H1 (cell line): Measurements from ENCODE around the gene SLC7A11.

ENCODE experiments used
- ASH2L ChIP-seq: fragments of 200-600, 300-600 bp; sonication (generic); IDR thresholded peaks from one replicate; pipeline ENCODE4 v1.7.1; 2017; ENCODE audit warnings: low read length
- JUND ChIP-seq: IDR thresholded peaks from 2 replicates; pipeline ENCODE4 v1.6.1; 2011; ENCODE audit warnings: mild to moderate bottlenecking, improper control_type of control experiment, low read length
- RXRA ChIP-seq: IDR thresholded peaks from 2 replicates; pipeline ENCODE4 v1.6.1; 2011; ENCODE audit warnings: low read depth, mild to moderate bottlenecking, low read length, moderate library complexity; ENCODE audit not compliant: insufficient read depth
- SIX5 ChIP-seq: IDR thresholded peaks from 2 replicates; pipeline ENCODE4 v1.6.1; 2011; ENCODE audit warnings: mild to moderate bottlenecking, low read depth, low read length
- SP1 ChIP-seq: IDR thresholded peaks from 2 replicates; pipeline ENCODE4 v1.6.1; 2011; ENCODE audit warnings: low read depth, low read length
- SUZ12 ChIP-seq: fragments of 200-600 bp; sonication (generic); IDR thresholded peaks from 2 replicates; pipeline ENCODE4 v1.6.1; 2012; ENCODE audit warnings: mild to moderate bottlenecking, inconsistent platforms, low read length, moderate library complexity, mixed read lengths
- TF ChIP-seq, protein P1 (sequence below): IDR thresholded peaks from 2 replicates; pipeline ENCODE4 v1.6.1; 2011; ENCODE audit warnings: low read depth, mild to moderate bottlenecking, low read length; ENCODE audit not compliant: insufficient read depth

DNA sequence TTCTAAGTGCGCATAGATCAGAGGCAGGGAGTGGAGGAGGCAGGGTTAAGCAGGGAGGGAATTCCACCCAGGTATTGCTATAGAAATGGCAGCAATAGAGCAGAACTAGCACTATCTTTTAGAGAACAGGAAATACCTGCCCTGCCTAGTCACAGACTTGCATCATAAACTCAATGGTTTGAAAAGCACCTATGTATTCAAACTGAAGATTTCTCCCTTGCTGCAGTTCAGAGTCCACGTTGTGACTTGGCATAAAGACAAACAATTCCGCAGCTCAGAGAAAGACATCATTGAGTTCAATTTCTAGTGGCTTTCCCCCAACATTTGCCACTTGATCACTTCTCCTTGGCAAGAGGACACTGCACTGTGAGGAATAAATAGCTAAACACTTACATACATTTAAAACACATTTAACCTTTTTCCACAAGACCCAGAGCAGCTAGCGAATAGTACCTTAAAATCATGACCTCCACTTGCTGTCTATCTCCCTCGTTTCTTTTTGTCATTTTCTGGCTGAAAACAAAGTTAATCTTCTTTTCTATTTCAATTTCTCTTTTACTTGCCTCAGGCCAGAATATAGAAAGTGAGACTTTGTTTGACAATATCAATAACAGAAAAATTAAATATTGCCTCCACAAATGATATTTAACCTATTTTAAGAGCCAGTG, 42.4 kb downstream of the SLC7A11 start:
- no peak for TF ChIP-seq ASH2L
- no peak for TF ChIP-seq SUZ12
- TF ChIP-seq SIX5: no peak
- no peak for TF ChIP-seq JUND
- TF ChIP-seq RXRA: no peak
- TF ChIP-seq, protein P1, sequence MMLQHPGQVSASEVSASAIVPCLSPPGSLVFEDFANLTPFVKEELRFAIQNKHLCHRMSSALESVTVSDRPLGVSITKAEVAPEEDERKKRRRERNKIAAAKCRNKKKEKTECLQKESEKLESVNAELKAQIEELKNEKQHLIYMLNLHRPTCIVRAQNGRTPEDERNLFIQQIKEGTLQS: no peak
- TF ChIP-seq SP1: no peak
